Ammon's horn (tissue), 1 donor: ENCODE results near the gene C2.
"Not testable (repeated sequence)": the region's sequence is repeated elsewhere in the genome, so short reads cannot be mapped to it uniquely, and the experiment has no call there.

Experiments used
- DNase-seq: peaks from one replicate; pipeline ENCODE4 v3.0.0-alpha.2; 2016; ENCODE audit warnings: low spot score

Gene C2

DNA sequence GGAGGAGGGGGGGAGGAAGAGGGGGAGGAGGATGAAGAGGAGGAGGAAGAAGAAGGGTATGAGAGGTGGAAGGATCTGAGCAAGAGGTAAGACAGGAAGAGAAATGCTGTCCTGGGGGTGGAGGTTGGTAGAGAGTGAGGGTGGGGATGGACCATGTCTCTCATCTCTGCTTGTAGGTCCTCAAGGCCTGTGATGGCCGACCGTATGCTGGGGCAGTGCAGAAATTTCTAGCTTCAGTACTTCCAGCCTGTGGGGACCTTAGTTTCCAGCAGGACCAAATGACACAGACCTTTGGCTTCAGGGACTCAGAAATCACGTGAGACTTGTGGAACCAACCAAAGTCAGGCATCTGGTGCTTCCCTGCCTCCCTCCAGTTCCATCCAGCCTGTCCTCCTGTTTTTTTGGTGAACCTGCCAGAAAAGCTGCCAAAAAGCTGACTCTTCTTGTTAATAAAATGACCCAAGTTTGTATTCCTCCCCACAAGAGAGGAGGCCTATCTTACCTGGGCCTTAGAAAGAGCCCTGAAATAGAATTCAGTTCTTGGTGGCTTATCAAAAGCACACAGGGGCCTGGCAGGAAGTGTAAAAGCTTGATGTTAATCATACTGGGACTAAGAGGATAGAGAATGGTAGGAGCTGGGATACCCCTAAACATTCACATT, 51.9 kb downstream of the C2 start:
- no peak for DNase-seq

DNA sequence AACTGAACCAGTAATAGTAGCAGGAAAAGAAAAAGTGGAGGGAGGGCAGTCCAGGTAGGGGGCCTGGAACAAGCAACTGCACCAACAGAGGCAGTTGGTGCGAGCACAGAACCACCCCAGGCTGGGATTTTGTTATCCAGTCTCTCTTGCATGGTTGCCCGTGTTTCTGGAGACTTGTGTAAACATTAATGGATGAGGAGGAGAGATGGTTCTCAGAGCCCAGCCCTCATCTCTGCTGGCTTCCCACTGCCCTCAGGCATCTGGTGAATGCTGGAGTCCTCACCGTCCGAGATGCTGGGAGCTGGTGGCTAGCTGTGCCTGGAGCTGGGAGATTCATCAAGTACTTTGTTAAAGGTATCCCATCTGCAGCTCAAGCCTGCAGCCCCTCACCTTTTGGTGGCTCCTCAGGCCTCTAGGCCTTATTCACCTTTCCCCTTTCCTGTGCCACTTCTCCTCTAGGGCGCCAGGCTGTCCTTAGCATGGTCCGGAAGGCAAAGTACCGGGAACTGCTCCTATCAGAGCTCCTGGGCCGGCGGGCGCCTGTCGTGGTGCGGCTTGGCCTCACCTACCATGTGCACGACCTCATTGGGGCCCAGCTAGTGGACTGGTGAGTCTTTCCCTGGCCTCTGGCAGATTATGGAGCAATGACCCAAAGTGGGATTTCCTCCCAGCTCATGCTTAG, 52.8 kb downstream of the C2 start:
- not testable (repeated sequence) for DNase-seq

GRCh38 chr6:31980998-31981397, 53.5 kb downstream of the C2 start:
- DNase-seq, result not testable (repeated sequence)

DNA sequence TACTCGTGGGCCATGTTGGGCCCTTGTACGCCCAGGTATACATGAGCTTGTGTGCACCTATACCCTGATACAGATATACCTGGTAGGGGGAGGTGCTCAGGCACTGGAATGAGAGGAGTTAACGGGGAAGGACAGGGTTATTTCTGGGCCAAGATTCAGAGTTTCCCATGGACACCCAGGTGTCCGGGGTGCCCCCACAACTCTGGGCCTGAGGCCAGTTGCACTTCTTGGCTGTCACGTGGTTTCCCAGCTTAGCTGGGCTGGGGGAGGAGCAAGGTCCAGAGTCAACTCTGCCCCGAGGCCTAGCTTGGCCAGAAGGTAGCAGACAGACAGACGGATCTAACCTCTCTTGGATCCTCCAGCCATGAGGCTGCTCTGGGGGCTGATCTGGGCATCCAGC, 54.2 kb downstream of the C2 start, which contains the start of gene C4A:
Gene C4A (plus strand): TSS at position 314 of the 400 bp plus-strand sequence. CDS start 51 bp downstream, at position 365.
- DNase-seq, result not testable (repeated sequence)

- not testable (repeated sequence) for DNase-seq
Observed at GRCh38 chr6:31989363-31989762, 61.8 kb downstream of the C2 start.

DNA sequence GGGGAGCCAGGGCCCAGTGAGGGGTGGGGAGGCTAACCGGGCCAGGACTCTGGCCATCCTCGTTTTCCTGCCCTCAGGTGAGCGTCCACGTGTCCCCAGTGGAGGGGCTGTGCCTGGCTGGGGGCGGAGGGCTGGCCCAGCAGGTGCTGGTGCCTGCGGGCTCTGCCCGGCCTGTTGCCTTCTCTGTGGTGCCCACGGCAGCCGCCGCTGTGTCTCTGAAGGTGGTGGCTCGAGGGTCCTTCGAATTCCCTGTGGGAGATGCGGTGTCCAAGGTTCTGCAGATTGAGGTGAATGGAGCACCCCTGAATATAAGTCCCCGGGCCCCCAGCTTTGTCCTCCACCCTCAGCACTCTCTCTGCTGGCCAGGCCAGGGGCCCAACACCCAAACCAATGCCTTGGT, 66.9 kb downstream of the C2 start:
- not testable (repeated sequence) for DNase-seq
